Fibroblast of lung (primary cell): ENCODE results near the gene ATP11A. TPM values are rescaled to one million over a fixed set of nuclear protein-coding genes. Genes with fewer than 3 reads are reported as not detected.

ENCODE experiments used
- DNase-seq, 2 donors: peaks; one replicate each; pipeline versions ENCODE4 v3.0.0 to v3.0.0-alpha.2; 2010; ENCODE audit warnings: low read depth in 2 of 2
- H2AFZ ChIP-seq: 2 replicates; pipeline ENCODE4 v1.5.1; 2012; ENCODE audit warnings: low read length, control low read depth, inconsistent platforms
- H3K27ac ChIP-seq: 2 replicates; pipeline ENCODE4 v1.5.1; 2011; ENCODE audit warnings: low read length, control low read depth; ENCODE audit not compliant: insufficient read depth
- H3K27me3 ChIP-seq: 2 replicates; pipeline ENCODE4 v1.5.1; 2011; ENCODE audit warnings: mild to moderate bottlenecking, low read length; ENCODE audit not compliant: control insufficient read depth, insufficient read depth
- H3K36me3 ChIP-seq: 2 replicates; pipeline ENCODE4 v1.5.1; 2011; ENCODE audit warnings: low read length; ENCODE audit not compliant: control insufficient read depth, insufficient read depth
- H3K4me1 ChIP-seq: 2 replicates; pipeline ENCODE4 v1.5.1; 2011; ENCODE audit warnings: low read length; ENCODE audit not compliant: control insufficient read depth, insufficient read depth; ENCODE audit errors: extremely low read depth
- H3K4me2 ChIP-seq: 2 replicates; pipeline ENCODE4 v1.5.1; 2011; ENCODE audit warnings: low read length, control low read depth; ENCODE audit not compliant: insufficient read depth; ENCODE audit errors: extremely low read depth
- H3K4me3 ChIP-seq, 4 experiments: fragments of 200-600 bp in 1 of 4; sonication (generic) in 1 of 4; replicated peaks in 1 of 4; 2 replicates each; pipeline ENCODE4 v1.5.1; 2011 to 2016; ENCODE audit warnings: low read length in 4 of 4, low read depth in 3 of 4, mild to moderate bottlenecking in 3 of 4, control low read depth in 2 of 4, inconsistent platforms in 1 of 4, mixed read lengths in 1 of 4; ENCODE audit not compliant: insufficient read depth in 1 of 4; ENCODE audit errors: control extremely low read depth in 1 of 4
- H3K79me2 ChIP-seq: 2 replicates; pipeline ENCODE4 v1.5.1; 2012; ENCODE audit warnings: mild to moderate bottlenecking, low read length, inconsistent platforms; ENCODE audit not compliant: control insufficient read depth, insufficient read depth
- H3K9ac ChIP-seq: 2 replicates; pipeline ENCODE4 v1.5.1; 2011; ENCODE audit warnings: mild to moderate bottlenecking, low read length, control low read depth; ENCODE audit not compliant: insufficient read depth
- H3K9me3 ChIP-seq: 2 replicates; pipeline ENCODE4 v1.5.1; 2012; ENCODE audit warnings: low read depth, low read length; ENCODE audit not compliant: control insufficient read depth, insufficient read depth
- H4K20me1 ChIP-seq: 2 replicates; pipeline ENCODE4 v1.5.1; 2011; ENCODE audit warnings: low read length; ENCODE audit not compliant: control insufficient read depth, insufficient read depth; ENCODE audit errors: extremely low read depth
- EZH2 ChIP-seq: IDR thresholded peaks from 2 replicates; pipeline ENCODE4 v1.5.1; 2012; ENCODE audit warnings: low read length, control low read depth, mild to moderate bottlenecking; ENCODE audit errors: missing control alignments
- polyA plus RNA-seq, 2 donors: library from polyadenylated mRNA; depleted of rRNA in 1 of 2; stranded (reverse) in 1 of 2; unstranded in 1 of 2; fragments of >200 nt; gene quantifications; 2 replicates each; pipeline ENCODE4 v1.2.1, GENCODE V29; 2011 to 2012; ENCODE audit warnings: missing spikeins in 1 of 2
- total RNA-seq: library from RNA; depleted of rRNA; stranded (reverse); fragments of >200 nt; gene quantifications from 2 replicates; pipeline ENCODE4 v1.2.1, GENCODE V29; 2014
- TF ChIP-seq, protein P1 (sequence below), 2 donors: IDR thresholded peaks in 1 of 2; conservative IDR thresholded peaks in 1 of 2; 1 replicate in 1 of 2; 2 replicates in 1 of 2; pipeline ENCODE4 v1.5.1; 2011 to 2012; ENCODE audit warnings: low read length in 2 of 2, control low read depth in 1 of 2, inconsistent platforms in 1 of 2, low read depth in 1 of 2, mild to moderate bottlenecking in 1 of 2

Gene ATP11A
- total and polyA plus RNA-seq, 2 donors (not counting 1 experiment from before 2014, with no cell fraction given), result 2.3 to 7.8 TPM

- Histone ChIP-seq H3K4me2 (no peak overlapping the region), H3K79me2 (no peaks in the 10 kb centered on the region), H3K4me3 (no peak overlapping the region), H3K36me3 (peaks cover 3% of the 10 kb centered on the region), H2AFZ (no peak overlapping the region), H3K4me1 (no peaks in the 10 kb centered on the region), H3K9me3 (no peaks in the 10 kb centered on the region), H3K27ac (no peak overlapping the region), H3K9ac (no peak overlapping the region), H4K20me1 (no peaks in the 10 kb centered on the region), H3K27me3 (no peaks in the 10 kb centered on the region)
- no peak for DNase-seq
- TF ChIP-seq, protein P1, sequence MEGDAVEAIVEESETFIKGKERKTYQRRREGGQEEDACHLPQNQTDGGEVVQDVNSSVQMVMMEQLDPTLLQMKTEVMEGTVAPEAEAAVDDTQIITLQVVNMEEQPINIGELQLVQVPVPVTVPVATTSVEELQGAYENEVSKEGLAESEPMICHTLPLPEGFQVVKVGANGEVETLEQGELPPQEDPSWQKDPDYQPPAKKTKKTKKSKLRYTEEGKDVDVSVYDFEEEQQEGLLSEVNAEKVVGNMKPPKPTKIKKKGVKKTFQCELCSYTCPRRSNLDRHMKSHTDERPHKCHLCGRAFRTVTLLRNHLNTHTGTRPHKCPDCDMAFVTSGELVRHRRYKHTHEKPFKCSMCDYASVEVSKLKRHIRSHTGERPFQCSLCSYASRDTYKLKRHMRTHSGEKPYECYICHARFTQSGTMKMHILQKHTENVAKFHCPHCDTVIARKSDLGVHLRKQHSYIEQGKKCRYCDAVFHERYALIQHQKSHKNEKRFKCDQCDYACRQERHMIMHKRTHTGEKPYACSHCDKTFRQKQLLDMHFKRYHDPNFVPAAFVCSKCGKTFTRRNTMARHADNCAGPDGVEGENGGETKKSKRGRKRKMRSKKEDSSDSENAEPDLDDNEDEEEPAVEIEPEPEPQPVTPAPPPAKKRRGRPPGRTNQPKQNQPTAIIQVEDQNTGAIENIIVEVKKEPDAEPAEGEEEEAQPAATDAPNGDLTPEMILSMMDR (conservative IDR thresholded peaks at IDR 0.05 in 1 of 2, IDR thresholded peaks at IDR 0.05 in 1 of 2; ENCODE audit: low read depth in 1 of 2, low read length in 2 of 2), result no peak
- TF ChIP-seq EZH2, result no peak
These were observed 185.0 kb downstream of the ATP11A start for GRCh38 chr13:112874751-112875300.

DNA sequence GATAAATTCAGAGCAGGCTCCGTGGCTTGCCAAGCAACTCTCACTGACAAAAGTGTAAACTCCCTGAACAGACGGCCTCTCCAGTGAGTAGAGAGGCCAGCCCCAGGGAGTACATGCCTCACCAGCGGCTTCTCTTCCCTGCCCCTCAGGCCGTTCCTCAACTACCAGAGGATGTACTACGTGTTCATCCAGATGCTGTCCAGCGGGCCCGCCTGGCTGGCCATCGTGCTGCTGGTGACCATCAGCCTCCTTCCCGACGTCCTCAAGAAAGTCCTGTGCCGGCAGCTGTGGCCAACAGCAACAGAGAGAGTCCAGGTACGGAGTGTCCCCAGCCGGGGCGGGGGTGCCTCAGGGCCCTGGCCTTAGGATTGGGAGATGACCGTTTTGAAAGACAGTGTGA, 185.8 kb downstream of the ATP11A start:
- DNase-seq, result no peak
- Histone ChIP-seq H3K4me2 (no peak overlapping the region), H2AFZ (no peak overlapping the region), H3K79me2 (no peaks in the 10 kb centered on the region), H3K27me3 (no peaks in the 10 kb centered on the region), H3K36me3 (peaks cover 3% of the 10 kb centered on the region), H4K20me1 (no peaks in the 10 kb centered on the region), H3K4me3 (no peak overlapping the region), H3K4me1 (no peaks in the 10 kb centered on the region), H3K9me3 (no peaks in the 10 kb centered on the region), H3K27ac (no peak overlapping the region), H3K9ac (no peak overlapping the region)
- no peak for TF ChIP-seq EZH2
- TF ChIP-seq, protein P1 (conservative IDR thresholded peaks at IDR 0.05 in 1 of 2, IDR thresholded peaks at IDR 0.05 in 1 of 2; ENCODE audit: low read depth in 1 of 2, low read length in 2 of 2), result no peak

GRCh38 chr13:112876305-112877000, 186.6 kb downstream of the ATP11A start:
- Histone ChIP-seq H3K27me3 (no peaks in the 10 kb centered on the region), H3K79me2 (no peaks in the 10 kb centered on the region), H3K4me2 (no peak overlapping the region), H4K20me1 (no peaks in the 10 kb centered on the region), H3K9me3 (no peaks in the 10 kb centered on the region), H3K4me3 (no peak overlapping the region), H3K27ac (no peak overlapping the region), H3K36me3 (peaks cover 3% of the 10 kb centered on the region), H2AFZ (no peak overlapping the region), H3K9ac (no peak overlapping the region), H3K4me1 (no peaks in the 10 kb centered on the region)
- no peak for DNase-seq
- no peak for TF ChIP-seq EZH2
- TF ChIP-seq, protein P1 (conservative IDR thresholded peaks at IDR 0.05 in 1 of 2, IDR thresholded peaks at IDR 0.05 in 1 of 2; ENCODE audit: low read depth in 1 of 2, low read length in 2 of 2), result no peak
